MM.1S (cell line): ENCODE results near the gene MAN1C1.

Experiments used
- DNase-seq: peaks from one replicate; pipeline ENCODE4 v3.0.0-alpha.2; 2015
- H2AFZ ChIP-seq: fragments of 300-600 bp; sonication (generic); 2 replicates; pipeline ENCODE4 v1.6.0; 2016; ENCODE audit warnings: antibody characterized with exemption, low read length
- H3F3A ChIP-seq: fragments of 300-600 bp; sonication (generic); 2 replicates; pipeline ENCODE4 v1.6.1; 2016; ENCODE audit warnings: mild to moderate bottlenecking, antibody characterized with exemption, low read length, moderate library complexity, mixed read lengths; ENCODE audit not compliant: insufficient read depth
- H3K27ac ChIP-seq: fragments of 300-600 bp; sonication (generic); 2 replicates; pipeline ENCODE4 v1.5.1; 2016; ENCODE audit warnings: mild to moderate bottlenecking, low read length
- H3K27me3 ChIP-seq: fragments of 300-600 bp; sonication (generic); replicated peaks from 2 replicates; pipeline ENCODE4 v1.6.0; 2016; ENCODE audit warnings: low read length; ENCODE audit not compliant: insufficient read depth
- H3K36me3 ChIP-seq: fragments of 300-600 bp; sonication (generic); replicated peaks from 2 replicates; pipeline ENCODE4 v1.6.1; 2016; ENCODE audit warnings: mild to moderate bottlenecking, low read length, mixed read lengths; ENCODE audit not compliant: insufficient read depth
- H3K4me1 ChIP-seq: fragments of 300-600 bp; sonication (generic); 2 replicates; pipeline ENCODE4 v1.6.1; 2016; ENCODE audit warnings: low read length, mixed read lengths
- H3K4me2 ChIP-seq: fragments of 300-600 bp; sonication (generic); 2 replicates; pipeline ENCODE4 v1.6.0; 2016; ENCODE audit warnings: low read depth, low read length
- H3K4me3 ChIP-seq: fragments of 300-600 bp; sonication (generic); 2 replicates; pipeline ENCODE4 v1.5.1; 2016; ENCODE audit warnings: low read length, mixed read lengths
- H3K79me2 ChIP-seq: fragments of 300-600 bp; sonication (generic); 2 replicates; pipeline ENCODE4 v1.6.1; 2016; ENCODE audit warnings: mixed run types, low read length, mixed read lengths
- H3K9ac ChIP-seq: fragments of 300-600 bp; sonication (generic); 2 replicates; pipeline ENCODE4 v1.6.1; 2016; ENCODE audit warnings: low read length, mixed read lengths
- H3K9me2 ChIP-seq: fragments of 300-600 bp; sonication (generic); replicated peaks from 2 replicates; pipeline ENCODE4 v1.6.1; 2016; ENCODE audit warnings: mild to moderate bottlenecking, low read length, mixed read lengths; ENCODE audit not compliant: insufficient read depth
- H3K9me3 ChIP-seq: fragments of 300-600 bp; sonication (generic); replicated peaks from 2 replicates; pipeline ENCODE4 v1.6.1; 2016; ENCODE audit warnings: mild to moderate bottlenecking, low read length, mixed read lengths; ENCODE audit not compliant: insufficient read depth
- H4K20me1 ChIP-seq: fragments of 300-600 bp; sonication (generic); 2 replicates; pipeline ENCODE4 v1.6.1; 2016; ENCODE audit warnings: mild to moderate bottlenecking, low read length, moderate library complexity, mixed read lengths; ENCODE audit not compliant: insufficient read depth
- CTCF ChIP-seq: fragments of 300-600 bp; sonication (generic); IDR thresholded peaks from 2 replicates; pipeline ENCODE4 v1.5.1; 2016; ENCODE audit warnings: antibody characterized with exemption, low read length, mixed read lengths
- EZH2 ChIP-seq: fragments of 300-600 bp; sonication (generic); optimal IDR thresholded peaks from 2 replicates; pipeline ENCODE3; 2017; ENCODE audit warnings: low read depth, mild to moderate bottlenecking, antibody characterized with exemption, low read length, mixed read lengths
- EZH2phosphoT487 ChIP-seq: fragments of 300-600 bp; sonication (generic); IDR thresholded peaks from 2 replicates; pipeline ENCODE4 v1.6.1; 2018; ENCODE audit warnings: antibody characterized with exemption, low read length

The MAN1C1 gene

GRCh38 chr1:25771221-25772114, 154.9 kb downstream of the MAN1C1 start:
- Histone ChIP-seq H2AFZ (no peak overlapping the region), H3K9me3 (no peaks in the 10 kb centered on the region), H3K4me2 (no peak overlapping the region), H3K9ac (no peak overlapping the region), H3K4me1 (no peaks in the 10 kb centered on the region), H3K27me3 (no peaks in the 10 kb centered on the region), H3K27ac (no peak overlapping the region), H3F3A (no peaks in the 10 kb centered on the region), H3K36me3 (no peaks in the 10 kb centered on the region), H3K4me3 (no peak overlapping the region), H3K79me2 (no peaks in the 10 kb centered on the region), H3K9me2 (no peaks in the 10 kb centered on the region), H4K20me1 (no peaks in the 10 kb centered on the region)
- DNase-seq, result no peak
- no peak for TF ChIP-seq CTCF
- no peak for TF ChIP-seq EZH2
- no peak for TF ChIP-seq EZH2phosphoT487

- Histone ChIP-seq H3K36me3 (no peaks in the 10 kb centered on the region), H3K9me3 (no peaks in the 10 kb centered on the region), H2AFZ (no peak overlapping the region), H3K27ac (no peak overlapping the region), H3K79me2 (no peaks in the 10 kb centered on the region), H3K9ac (no peak overlapping the region), H3F3A (no peaks in the 10 kb centered on the region), H3K4me1 (no peaks in the 10 kb centered on the region), H3K4me2 (no peak overlapping the region), H3K27me3 (no peaks in the 10 kb centered on the region), H3K4me3 (no peak overlapping the region), H4K20me1 (no peaks in the 10 kb centered on the region), H3K9me2 (no peaks in the 10 kb centered on the region)
- DNase-seq, result no peak
- no peak for TF ChIP-seq CTCF
- no peak for TF ChIP-seq EZH2phosphoT487
- TF ChIP-seq EZH2, result no peak
These were observed 155.6 kb downstream of the MAN1C1 start for GRCh38 chr1:25772164-25772563.

GRCh38 chr1:25772692-25773245, 156.2 kb downstream of the MAN1C1 start:
- Histone ChIP-seq H3F3A (no peaks in the 10 kb centered on the region), H3K9ac (no peak overlapping the region), H3K27ac (no peak overlapping the region), H3K36me3 (no peaks in the 10 kb centered on the region), H3K4me3 (no peak overlapping the region), H3K4me1 (no peaks in the 10 kb centered on the region), H3K9me3 (no peaks in the 10 kb centered on the region), H3K79me2 (no peaks in the 10 kb centered on the region), H3K4me2 (no peak overlapping the region), H4K20me1 (no peaks in the 10 kb centered on the region), H3K9me2 (no peaks in the 10 kb centered on the region), H2AFZ (no peak overlapping the region), H3K27me3 (no peaks in the 10 kb centered on the region)
- TF ChIP-seq EZH2phosphoT487 (no peak), CTCF (no peak), EZH2 (no peak)
- no peak for DNase-seq
